ENCODE results near the gene PRDM4. TPM values are rescaled to one million over a fixed set of nuclear protein-coding genes. Genes with fewer than 3 reads are reported as not detected.
A peak's percentile ranks its signal among the peaks of the same experiment; 100 is the strongest.

PRDM4 gene
- total RNA-seq, 4 donors from 2014 or later = 13.8 to 21.0 (median 19.2) TPM

GRCh38 chr12:107762874-107763273, 1.9 kb upstream of the PRDM4 start:
- TF ChIP-seq POLR2A (IDR thresholded peaks at IDR 0.05) = no peak
- Histone ChIP-seq H3K4me3 (no peak overlapping the region), H3K9me3 (no peaks in the 10 kb centered on the region), H3K4me1 (peaks cover 26% of the 10 kb centered on the region in 2 donors), H3K27ac (no peak overlapping the region), H3K36me3 (no peaks in the 10 kb centered on the region), H3K27me3 (no peaks in the 10 kb centered on the region)
- ATAC-seq (no peak), DNase-seq (no peak)
- in situ Hi-C loops (cut with MboI; ENCODE audit: low sequenced_read_pairs in 4 of 4) (no loop called here), intact Hi-C loops (cut with DNase I; ENCODE audit: low total_unique reads) (loop anchor here (5.0 kb wide), 1 partner anchor 749 kb away; no protein-coding TSS in a partner anchor)

GRCh38 chr12:107761502-107761904, 566 bp upstream of the PRDM4 start:
- Histone ChIP-seq H3K27ac (peak overlapping the region; percentile 36 to 73 (median 60)), H3K9me3 (no peaks in the 10 kb centered on the region), H3K4me1 (peaks cover 26 to 30% of the 10 kb centered on the region in 2 donors), H3K27me3 (no peaks in the 10 kb centered on the region), H3K36me3 (peaks cover 0 to 10% of the 10 kb centered on the region in 2 donors), H3K4me3 (peak overlapping the region; percentile 73 to 90 (median 82))
- intact Hi-C loops (cut with DNase I; ENCODE audit: low total_unique reads) (loop anchor here (1.0 to 5.0 kb wide), 2 partner anchors 76 to 751 kb away; partner anchors contain the start of gene PWP1), in situ Hi-C loops (cut with MboI; ENCODE audit: low sequenced_read_pairs in 4 of 4) (no loop called here)
- peak in 1 of 2 donors; percentile 17 for ATAC-seq
- DNase-seq = no peak
- TF ChIP-seq CTCF (IDR thresholded peaks at IDR 0.05 in 4 of 5, conservative IDR thresholded peaks at IDR 0.05 in 1 of 5) = no peak
- no peak for TF ChIP-seq POLR2A (IDR thresholded peaks at IDR 0.05)

- Histone ChIP-seq H3K4me3 (peak overlapping the region; percentile 73 to 93 (median 82)), H3K36me3 (peaks cover 0 to 22% of the 10 kb centered on the region in 2 donors), H3K4me1 (peaks cover 26 to 30% of the 10 kb centered on the region in 2 donors), H3K9me3 (no peaks in the 10 kb centered on the region), H3K27ac (peak overlapping the region; percentile 61 to 75 (median 67)), H3K27me3 (no peaks in the 10 kb centered on the region)
- in situ Hi-C loops (cut with MboI; ENCODE audit: low sequenced_read_pairs in 4 of 4) (no loop called here), intact Hi-C loops (cut with DNase I; ENCODE audit: low total_unique reads) (loop anchor here (5.0 kb wide), 1 partner anchor 752 kb away; no protein-coding TSS in a partner anchor)
- ATAC-seq (peak; percentile 14 to 15), DNase-seq (peak in 1 of 2 donors; percentile 22)
- TF ChIP-seq POLR2A (IDR thresholded peaks at IDR 0.05) (no peak), CTCF (IDR thresholded peaks at IDR 0.05 in 4 of 5, conservative IDR thresholded peaks at IDR 0.05 in 1 of 5) (no peak)
These were observed 629 bp downstream of the PRDM4 start for GRCh38 chr12:107760207-107760808.

GRCh38 chr12:107759410-107759809, 1.5 kb downstream of the PRDM4 start:
- in situ Hi-C loops (cut with MboI; ENCODE audit: low sequenced_read_pairs in 4 of 4) = loop anchor here in 1 of 4 donors (5.0 kb wide), 1 partner anchor 72 kb away; the partner anchor contains the start of gene PWP1
- intact Hi-C loops (cut with DNase I; ENCODE audit: low total_unique reads) = no loop called here
- no peak for TF ChIP-seq POLR2A (IDR thresholded peaks at IDR 0.05)
- TF ChIP-seq CTCF (IDR thresholded peaks at IDR 0.05 in 4 of 5, conservative IDR thresholded peaks at IDR 0.05 in 1 of 5) = no peak
- no peaks in the 10 kb centered on the region for H3K9me3 ChIP-seq
- no peak overlapping the region for H3K27ac ChIP-seq
- ATAC-seq = no peak
- H3K27me3 ChIP-seq = no peaks in the 10 kb centered on the region
- peaks cover 0 to 31% of the 10 kb centered on the region in 2 donors for H3K36me3 ChIP-seq
- peaks cover 26 to 30% of the 10 kb centered on the region in 2 donors for H3K4me1 ChIP-seq
- H3K4me3 ChIP-seq = peak overlapping the region in 3 of 4 donors; percentile 73 to 93 (median 80)
- no peak for DNase-seq

GRCh38 chr12:107749083-107749482, 11.9 kb downstream of the PRDM4 start:
- TF ChIP-seq POLR2A (IDR thresholded peaks at IDR 0.05) = no peak
- TF ChIP-seq CTCF (IDR thresholded peaks at IDR 0.05 in 4 of 5, conservative IDR thresholded peaks at IDR 0.05 in 1 of 5) = no peak
- Histone ChIP-seq H3K27ac (no peak overlapping the region), H3K9me3 (no peaks in the 10 kb centered on the region), H3K4me3 (no peak overlapping the region), H3K27me3 (no peaks in the 10 kb centered on the region), H3K4me1 (no peaks in the 10 kb centered on the region), H3K36me3 (peaks cover 0 to 70% of the 10 kb centered on the region in 2 donors)
- intact Hi-C loops (cut with DNase I; ENCODE audit: low total_unique reads) = no loop called here
- no peak for DNase-seq
- ATAC-seq = no peak
- in situ Hi-C loops (cut with MboI; ENCODE audit: low sequenced_read_pairs in 4 of 4) = no loop called here
